Caco-2 (cell line): ENCODE results near the gene MAP7. TPM values are rescaled to one million over a fixed set of nuclear protein-coding genes. Genes with fewer than 3 reads are reported as not detected.

Experiments used
- BruUV-seq: library from RNA; stranded (reverse); fragments of 400-500 nt; replicated peaks from 2 replicates; lab custom pipeline; 2021; lab: Mats Ljungman, UMichigan
- CTCF ChIA-PET: fragments of 300-600 bp; sonication (Branson Sonifier 250); formaldehyde crosslinking; loops from one replicate; lab custom pipeline; 2022; ENCODE audit warnings: antibody characterized with exemption; lab: Charles Lee
- POLR2A ChIA-PET: fragments of 300-600 bp; sonication (Branson Sonifier 250); formaldehyde crosslinking; loops from one replicate; lab custom pipeline; 2022; ENCODE audit warnings: antibody characterized with exemption; lab: Charles Lee
- DNase-seq, 2 experiments: peaks; one replicate each; pipeline versions ENCODE4 v3.0.0 to v3.0.0-alpha.2; 2020 to 2022
- H3K27me3 ChIP-seq: replicated peaks from 2 replicates; pipeline ENCODE4 v1.6.0; 2011; ENCODE audit warnings: low read length; ENCODE audit not compliant: control insufficient read depth, insufficient read depth
- H3K36me3 ChIP-seq: 2 replicates; pipeline ENCODE4 v1.5.1; 2011; ENCODE audit warnings: low read length; ENCODE audit not compliant: control insufficient read depth, insufficient read depth
- H3K4me1 ChIP-seq: fragments of 250-450 bp; sonication (Bioruptor Pico); 2 replicates; pipeline ENCODE4 v1.5.1; 2020; ENCODE audit warnings: mild to moderate bottlenecking
- H3K4me3 ChIP-seq: 2 replicates; pipeline ENCODE4 v1.5.1; 2011; ENCODE audit warnings: low read depth, mild to moderate bottlenecking, control low read depth, low read length
- H3K9me3 ChIP-seq: fragments of 250-450 bp; sonication (Bioruptor Pico); 2 replicates; pipeline ENCODE4 v1.5.1; 2020; ENCODE audit warnings: mild to moderate bottlenecking, moderate library complexity
- H3K27ac Mint-ChIP-seq: one replicate; pipeline ENCODE4 v1.8.0; 2022; ENCODE audit warnings: mixed read lengths; ENCODE audit not compliant: unreplicated experiment
- H3K27me3 Mint-ChIP-seq: one replicate; pipeline ENCODE4 v1.8.0; 2022; ENCODE audit warnings: mixed read lengths; ENCODE audit not compliant: insufficient read depth, unreplicated experiment
- H3K36me3 Mint-ChIP-seq: one replicate; pipeline ENCODE4 v1.8.0; 2022; ENCODE audit warnings: mild to moderate bottlenecking, mixed read lengths; ENCODE audit not compliant: insufficient read depth, unreplicated experiment
- H3K4me1 Mint-ChIP-seq: one replicate; pipeline ENCODE4 v1.8.0; 2022; ENCODE audit warnings: low read depth, mixed read lengths; ENCODE audit not compliant: unreplicated experiment
- H3K4me3 Mint-ChIP-seq: one replicate; pipeline ENCODE4 v1.8.0; 2022; ENCODE audit warnings: mild to moderate bottlenecking, moderate library complexity, mixed read lengths; ENCODE audit not compliant: unreplicated experiment
- H3K9me3 Mint-ChIP-seq: one replicate; pipeline ENCODE4 v1.8.0; 2022; ENCODE audit warnings: mixed read lengths; ENCODE audit not compliant: unreplicated experiment
- CTCF ChIP-seq, 2 experiments: fragments of 200-600 bp in 1 of 2; IDR thresholded peaks; 1 replicate in 1 of 2; 2 replicates in 1 of 2; pipeline versions ENCODE4 v1.5.1 to v1.8.0; 2011 to 2022; ENCODE audit warnings: antibody characterized with exemption in 1 of 2, control low read depth in 1 of 2, inconsistent platforms in 1 of 2, low read depth in 1 of 2, low read length in 1 of 2, mild to moderate bottlenecking in 1 of 2, moderate library complexity in 1 of 2; ENCODE audit not compliant: insufficient read depth in 1 of 2, severe bottlenecking in 1 of 2, unreplicated experiment in 1 of 2
- intact Hi-C: fragments of 100-400 bp; cut with micrococcal nuclease; formaldehyde crosslinking; loops from one replicate; pipeline ENCODE4 v1.10.0; 2022; ENCODE audit not compliant: unreplicated experiment
- total RNA-seq: library from RNA; stranded (reverse); gene quantifications from 2 replicates; pipeline ENCODE4 v1.2.3, GENCODE V29; 2022

Gene MAP7
- total RNA-seq, 1 experiment from 2014 or later = 55.3 TPM

GRCh38 chr6:136337121-136337520 is 213.1 kb downstream of the MAP7 start:
- Histone ChIP-seq H3K36me3 (no peaks in the 10 kb centered on the region), H3K9me3 (no peaks in the 10 kb centered on the region), H3K4me3 (no peak overlapping the region), H3K4me1 (no peaks in the 10 kb centered on the region), H3K27me3 (no peaks in the 10 kb centered on the region; the same call in 1 of the 2 replicates)
- CTCF ChIA-PET = interaction anchor here (1.0 kb wide), 1 partner anchor 214 kb away, joined by 5 read pairs; no protein-coding TSS in a partner anchor
- POLR2A ChIA-PET = no interaction called here
- no peak for TF ChIP-seq CTCF (IDR thresholded peaks at IDR 0.05; ENCODE audit: insufficient read depth in 1 of 2, low read depth in 1 of 2, low read length in 1 of 2, severe bottlenecking in 1 of 2, unreplicated experiment in 1 of 2)
- Mint-ChIP-seq H3K27ac (no peak overlapping the region), H3K9me3 (no peaks in the 10 kb centered on the region), H3K27me3 (no peaks in the 10 kb centered on the region), H3K4me1 (peaks cover 7% of the 10 kb centered on the region), H3K4me3 (no peak overlapping the region), H3K36me3 (peaks cover 6% of the 10 kb centered on the region)
- no TSS peak for BruUV-seq
- DNase-seq = no peak
- intact Hi-C loops = no loop called here

- H3K36me3 Mint-ChIP-seq = peaks cover 6% of the 10 kb centered on the region
- H3K9me3 ChIP-seq = no peaks in the 10 kb centered on the region
- ChIA-PET POLR2A (no interaction called here), CTCF (interaction anchor here (0.6 to 1.0 kb wide), 2 partner anchors 15 to 215 kb away, joined by 3 to 5 read pairs; no protein-coding TSS in a partner anchor)
- intact Hi-C loops = no loop called here
- no peaks in the 10 kb centered on the region for H3K4me1 ChIP-seq
- no peaks in the 10 kb centered on the region for H3K9me3 Mint-ChIP-seq
- no peak for DNase-seq
- no TSS peak for BruUV-seq
- no peak overlapping the region for H3K4me3 Mint-ChIP-seq
- no peak overlapping the region for H3K27ac Mint-ChIP-seq
- no peak overlapping the region for H3K4me3 ChIP-seq
- no peaks in the 10 kb centered on the region; the same call in 1 of the 2 replicates for H3K27me3 ChIP-seq
- no peak for TF ChIP-seq CTCF (IDR thresholded peaks at IDR 0.05; ENCODE audit: insufficient read depth in 1 of 2, low read depth in 1 of 2, low read length in 1 of 2, severe bottlenecking in 1 of 2, unreplicated experiment in 1 of 2)
- peaks cover 7% of the 10 kb centered on the region for H3K4me1 Mint-ChIP-seq
- no peaks in the 10 kb centered on the region for H3K36me3 ChIP-seq
- no peaks in the 10 kb centered on the region for H3K27me3 Mint-ChIP-seq
Measured at GRCh38 chr6:136335736-136336363, 214.4 kb downstream of the MAP7 start.

- intact Hi-C loops = no loop called here
- Histone ChIP-seq H3K9me3 (no peaks in the 10 kb centered on the region), H3K4me1 (no peaks in the 10 kb centered on the region), H3K36me3 (no peaks in the 10 kb centered on the region), H3K4me3 (no peak overlapping the region), H3K27me3 (no peaks in the 10 kb centered on the region; the same call in 1 of the 2 replicates)
- no peak overlapping the region for H3K27ac Mint-ChIP-seq
- no peaks in the 10 kb centered on the region for H3K9me3 Mint-ChIP-seq
- H3K36me3 Mint-ChIP-seq = peaks cover 6% of the 10 kb centered on the region
- CTCF ChIA-PET = no interaction called here
- no TSS peak for BruUV-seq
- DNase-seq = peak in 1 of 2 experiments; percentile 19
- peak; percentile 31 to 45 for TF ChIP-seq CTCF (IDR thresholded peaks at IDR 0.05; ENCODE audit: insufficient read depth in 1 of 2, low read depth in 1 of 2, low read length in 1 of 2, severe bottlenecking in 1 of 2, unreplicated experiment in 1 of 2)
- no peaks in the 10 kb centered on the region for H3K27me3 Mint-ChIP-seq
- POLR2A ChIA-PET = no interaction called here
- peaks cover 7% of the 10 kb centered on the region for H3K4me1 Mint-ChIP-seq
- H3K4me3 Mint-ChIP-seq = no peak overlapping the region
Measured at GRCh38 chr6:136334853-136335252, 215.4 kb downstream of the MAP7 start.
